ENCODE results near the gene POU2F3.

The POU2F3 gene

DNA sequence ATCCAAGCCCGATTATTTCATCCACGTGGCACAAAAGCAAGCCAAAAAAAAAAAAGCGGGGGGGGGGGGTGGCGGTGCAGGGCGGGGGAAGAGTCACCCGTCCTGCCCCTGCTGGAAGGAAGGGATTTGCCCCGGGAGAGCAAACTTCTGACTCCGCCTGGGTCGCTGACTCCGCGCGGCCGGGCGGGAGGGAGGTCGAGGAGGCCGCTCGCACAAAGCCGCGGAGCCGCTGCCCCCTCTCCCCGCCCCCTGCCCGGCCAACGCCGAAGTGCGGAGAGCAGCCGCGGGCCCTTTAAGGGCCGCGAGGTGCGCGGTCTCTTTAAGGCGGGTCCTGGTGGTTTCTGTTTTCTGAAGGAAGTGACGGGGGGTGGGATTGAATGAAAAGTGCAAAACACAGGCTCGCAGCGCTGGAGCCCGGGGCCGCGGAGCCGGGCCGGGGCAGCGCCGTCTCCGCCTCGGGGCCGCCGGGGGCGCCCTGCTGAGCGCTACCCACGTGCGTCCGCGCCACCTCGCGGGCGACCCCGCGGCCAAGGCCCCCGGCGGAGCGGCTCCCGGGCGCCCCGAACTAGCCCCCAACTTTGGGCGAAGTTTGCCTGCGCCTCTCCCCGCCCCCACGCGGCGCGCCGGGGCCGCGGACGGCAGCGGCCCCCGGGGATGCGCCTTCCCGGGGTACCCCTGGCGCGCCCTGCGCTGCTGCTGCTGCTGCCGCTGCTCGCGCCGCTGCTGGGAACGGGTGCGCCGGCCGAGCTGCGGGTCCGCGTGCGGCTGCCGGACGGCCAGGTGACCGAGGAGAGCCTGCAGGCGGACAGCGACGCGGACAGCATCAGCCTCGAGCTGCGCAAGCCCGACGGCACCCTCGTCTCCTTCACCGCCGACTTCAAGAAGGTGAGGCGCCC is 29.1 kb upstream of the POU2F3 start, which contains the start of gene OAF:
Gene OAF (plus strand): TSS at position 407 of the 896 bp plus-strand sequence. CDS start 248 bp downstream, at position 655.
- peak; percentile 13 for DNase-seq (ENCODE audit: low read depth)

- no peak for DNase-seq (ENCODE audit: low read depth)
Measured at GRCh38 chr11:120211522-120212258, 28.2 kb upstream of the POU2F3 start.

- no peak for DNase-seq (ENCODE audit: low read depth)
Measured at GRCh38 chr11:120212259-120212878, 27.6 kb upstream of the POU2F3 start.

DNA sequence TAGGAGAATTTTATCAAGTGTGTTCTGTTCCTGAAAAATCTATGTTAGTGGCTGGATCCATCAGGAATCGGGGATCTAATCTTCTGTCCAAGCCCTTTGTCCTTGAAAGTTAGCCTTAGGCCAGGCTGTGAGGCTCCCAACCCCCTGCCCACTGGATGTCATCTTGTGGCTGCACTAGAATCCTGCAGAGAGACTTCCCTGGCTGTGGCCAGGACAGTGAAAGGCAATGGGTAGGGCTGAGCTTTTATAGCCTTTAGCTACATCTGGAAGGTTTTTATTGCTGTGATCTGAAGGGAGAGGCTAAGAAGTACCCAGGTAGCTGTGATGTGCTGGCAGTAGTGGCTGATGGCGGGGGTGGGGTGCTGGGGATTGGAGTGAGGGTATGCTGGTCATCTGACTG is 27.0 kb upstream of the POU2F3 start:
- no peak for DNase-seq (ENCODE audit: low read depth)

DNA sequence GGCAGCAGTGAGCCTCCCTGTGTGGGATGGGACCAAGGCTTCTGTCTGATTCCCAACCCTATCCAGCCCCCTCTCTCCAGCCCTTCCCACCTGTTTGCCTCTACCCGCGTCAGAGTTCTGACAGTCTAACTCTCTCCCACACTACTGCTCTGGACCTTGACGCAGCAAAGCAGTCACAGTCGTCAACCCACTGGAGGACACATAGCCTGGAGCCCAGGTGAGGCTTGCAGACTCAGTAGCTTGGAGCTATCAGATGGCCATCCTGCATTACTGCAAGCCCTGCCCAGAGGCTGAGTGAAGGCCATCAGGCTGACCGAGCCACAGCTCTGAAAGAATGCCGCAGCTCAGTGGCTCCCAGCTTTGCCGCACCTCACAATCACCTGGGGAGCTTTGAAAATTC is 25.4 kb upstream of the POU2F3 start:
- DNase-seq (ENCODE audit: low read depth), result no peak

DNA sequence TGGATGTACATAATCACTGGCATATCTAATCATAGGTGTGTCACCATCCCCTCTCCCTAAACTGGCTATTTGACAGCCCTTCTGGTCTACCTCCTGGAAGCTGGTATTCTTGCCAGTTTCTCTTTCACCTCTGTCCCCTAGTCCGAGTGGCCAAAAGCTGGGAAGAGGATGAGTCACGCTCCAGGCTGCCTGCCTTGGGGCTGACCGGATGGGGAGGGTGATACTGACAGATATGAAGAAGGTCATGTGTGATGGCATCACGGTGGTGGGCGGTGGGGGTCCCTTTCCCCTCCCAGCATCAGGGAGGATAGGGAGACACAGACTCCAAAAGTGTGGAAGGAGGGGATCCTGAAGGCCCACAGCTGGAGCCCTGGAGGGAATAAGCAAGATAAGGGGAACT is 24.3 kb upstream of the POU2F3 start:
- no peak for DNase-seq (ENCODE audit: low read depth)

GRCh38 chr11:120216426-120217102 is 23.4 kb upstream of the POU2F3 start:
- DNase-seq (ENCODE audit: low read depth), result no peak

DNA sequence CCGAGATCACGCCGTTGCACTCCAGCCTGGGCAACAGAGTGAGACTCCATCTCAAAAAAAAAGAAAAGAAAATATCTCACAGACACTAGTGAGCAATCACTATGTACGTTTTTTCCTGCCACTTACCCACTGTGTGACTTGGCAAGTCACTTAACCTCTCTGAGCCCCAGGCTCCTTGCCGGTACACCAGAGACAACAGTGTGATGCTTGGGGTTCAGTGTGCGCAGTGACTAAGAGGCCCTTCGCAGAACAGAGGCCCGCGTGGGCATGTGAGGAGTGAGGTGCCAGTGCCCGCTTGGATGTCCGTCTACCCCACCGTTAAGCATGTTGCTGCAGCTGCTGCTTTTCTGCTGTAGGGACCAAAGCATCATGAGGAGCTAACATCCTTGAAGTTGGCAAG is 22.4 kb upstream of the POU2F3 start:
- DNase-seq (ENCODE audit: low read depth), result no peak

- DNase-seq (ENCODE audit: low read depth), result no peak
Measured at GRCh38 chr11:120217941-120218694, 21.8 kb upstream of the POU2F3 start.

GRCh38 chr11:120218695-120219033 is 21.3 kb upstream of the POU2F3 start:
- DNase-seq (ENCODE audit: low read depth), result no peak

DNA sequence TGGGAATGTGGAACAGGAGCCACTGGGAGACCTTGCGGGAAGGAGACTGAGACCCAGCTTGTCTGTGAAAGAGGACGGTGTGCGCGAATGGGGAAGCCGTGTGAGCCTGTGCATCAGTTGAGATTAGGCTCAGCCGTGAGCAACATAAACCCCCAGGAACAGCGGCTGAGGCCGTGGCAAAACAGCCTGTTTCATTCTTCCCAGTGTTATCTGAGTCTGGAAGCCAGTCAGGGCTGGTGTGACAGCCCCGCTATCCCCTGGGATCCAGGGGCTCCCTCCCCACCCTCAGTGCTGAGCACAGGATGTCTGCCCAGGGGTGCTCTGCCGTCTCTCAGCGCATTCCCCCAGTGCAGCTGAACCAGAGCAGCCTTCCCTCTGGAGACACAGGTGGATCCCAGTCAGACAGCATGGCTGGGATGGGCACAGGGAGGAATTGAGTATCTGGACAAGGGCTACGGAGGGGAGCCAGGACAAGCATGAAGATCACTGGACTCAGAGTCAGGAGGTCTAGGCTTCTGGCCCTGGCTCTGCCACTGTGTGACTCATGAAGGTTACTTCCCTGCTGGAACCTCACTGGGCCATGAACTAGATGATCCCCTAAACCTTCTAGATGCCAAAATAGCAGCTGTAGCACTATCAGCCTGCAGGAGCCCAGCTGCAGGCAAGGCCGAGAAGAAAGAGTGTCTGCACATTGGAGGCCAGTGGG is 20.6 kb upstream of the POU2F3 start:
- DNase-seq (ENCODE audit: low read depth), result no peak

DNA sequence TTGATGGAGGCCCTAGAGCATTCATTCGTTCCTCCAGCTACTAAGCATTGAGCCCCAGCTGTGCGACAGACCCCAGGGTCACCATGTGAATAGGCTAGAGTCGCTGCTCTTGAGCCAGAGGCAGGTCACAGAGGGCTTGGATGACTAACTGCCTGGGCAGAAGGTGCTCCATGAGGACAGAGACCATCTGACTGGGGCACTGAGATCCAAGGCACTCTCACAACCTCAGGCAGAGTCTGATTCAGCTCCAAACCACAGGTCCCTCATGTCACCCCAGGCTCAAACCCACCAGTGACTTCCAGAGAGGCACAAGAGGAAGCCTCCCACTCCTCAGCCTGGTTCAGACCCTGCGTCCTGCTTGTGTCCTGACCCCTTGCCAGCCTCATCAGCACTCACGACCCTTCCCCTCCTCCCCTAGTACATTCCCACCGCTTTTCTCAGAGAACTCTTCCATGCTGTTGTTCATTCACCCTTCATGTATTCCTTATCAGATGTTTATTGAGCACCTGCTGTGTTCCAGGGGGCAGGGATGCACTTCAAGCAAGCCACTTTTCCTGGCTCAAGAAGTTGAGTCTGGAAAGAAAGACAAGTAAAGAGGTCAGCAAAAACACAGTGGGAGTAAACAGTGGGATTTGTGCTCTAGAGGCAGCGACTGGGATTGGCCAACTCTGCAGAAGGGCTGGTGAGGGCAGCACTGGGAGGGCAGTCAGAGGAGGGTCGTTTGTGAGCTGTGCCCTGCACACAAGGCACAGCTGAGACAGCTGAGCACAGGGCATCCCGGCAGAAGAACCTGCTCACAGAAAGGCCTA is 19.8 kb upstream of the POU2F3 start:
- DNase-seq (ENCODE audit: low read depth), result no peak

DNA sequence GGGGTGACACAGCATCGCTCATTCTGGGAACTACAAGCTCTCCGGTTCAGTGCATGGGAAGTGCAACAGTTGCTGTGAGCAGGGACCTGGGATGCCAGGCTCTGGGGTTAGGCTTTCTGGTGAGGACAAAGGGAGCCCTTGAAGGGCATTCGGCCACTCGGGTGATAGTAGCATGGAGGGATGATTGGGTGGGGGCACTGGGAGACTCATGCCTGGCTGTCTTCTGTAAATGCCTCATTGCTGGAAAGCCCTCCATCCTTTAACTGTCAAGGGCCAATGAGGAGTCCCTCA is 19.2 kb upstream of the POU2F3 start:
- no peak for DNase-seq (ENCODE audit: low read depth)

DNA sequence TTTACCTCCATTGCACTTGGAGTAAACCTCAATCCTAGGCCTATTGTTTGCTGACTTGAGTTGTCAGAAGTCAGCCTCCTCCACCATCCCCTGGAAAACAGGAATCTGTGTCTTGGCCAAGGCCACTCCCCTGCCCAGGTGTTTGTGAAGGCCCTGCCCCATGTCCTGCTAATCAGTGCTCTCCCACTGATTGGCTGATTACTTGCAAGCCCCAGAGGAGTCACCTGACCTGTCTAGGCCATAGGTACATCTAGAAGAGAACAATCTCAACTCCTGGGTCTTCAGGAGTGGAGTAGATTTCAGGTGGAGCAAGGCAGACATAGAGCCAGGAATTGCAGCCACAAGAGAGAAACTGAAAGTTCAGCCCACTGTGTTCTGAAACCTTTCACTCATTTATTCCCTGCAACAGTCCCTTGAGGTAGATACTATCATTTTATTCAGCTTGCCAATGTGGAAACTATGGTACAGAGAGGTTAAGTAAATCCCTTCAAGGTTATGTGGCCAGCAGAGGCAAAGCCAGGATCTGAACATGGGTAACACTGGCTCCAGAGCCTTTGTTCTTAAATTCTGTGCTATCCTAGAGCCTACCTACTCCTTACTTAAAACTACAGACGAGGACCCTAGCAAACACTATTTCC is 18.7 kb upstream of the POU2F3 start:
- DNase-seq (ENCODE audit: low read depth), result no peak

- DNase-seq (ENCODE audit: low read depth), result no peak
Measured at GRCh38 chr11:120222916-120223315, 17.0 kb upstream of the POU2F3 start.

DNA sequence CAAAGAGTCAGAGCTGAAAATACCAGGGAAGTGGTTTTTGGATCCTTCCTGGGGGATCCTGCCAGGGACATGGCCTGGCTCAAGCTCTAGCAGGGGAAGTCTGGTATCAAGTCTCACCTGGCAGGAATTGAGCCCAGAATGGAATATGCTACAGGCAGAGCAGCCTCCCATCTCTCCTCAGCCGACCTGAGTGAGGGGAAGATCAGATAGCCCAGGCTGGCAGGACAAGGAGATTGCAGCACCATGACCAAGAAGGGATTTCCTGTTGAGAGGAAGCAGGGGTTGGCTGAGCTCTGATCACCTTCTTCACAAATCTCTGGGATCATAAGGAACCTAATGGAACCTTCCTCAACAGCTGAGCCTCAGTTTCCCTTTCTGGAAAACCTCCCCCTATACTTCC is 16.1 kb upstream of the POU2F3 start:
- DNase-seq (ENCODE audit: low read depth), result no peak

DNA sequence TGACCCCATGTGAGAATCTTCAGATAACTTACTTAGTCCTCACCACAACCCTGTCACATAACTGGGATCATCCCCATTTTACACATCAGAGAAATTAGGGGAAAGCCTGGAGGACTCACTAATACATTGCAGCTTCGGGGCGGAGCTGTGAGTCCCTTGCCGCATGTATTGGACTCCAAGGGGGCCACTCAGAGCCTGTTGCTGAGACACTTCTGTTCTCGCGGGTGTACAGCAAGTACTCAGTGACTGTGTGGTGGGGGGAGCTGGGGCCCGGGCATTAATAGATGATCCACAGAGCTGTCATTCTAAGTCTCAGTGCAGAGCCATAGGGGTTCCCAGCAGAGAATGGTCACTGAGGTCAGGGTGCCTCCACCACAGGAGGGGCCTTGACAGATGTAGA is 15.6 kb upstream of the POU2F3 start:
- no peak for DNase-seq (ENCODE audit: low read depth)

DNA sequence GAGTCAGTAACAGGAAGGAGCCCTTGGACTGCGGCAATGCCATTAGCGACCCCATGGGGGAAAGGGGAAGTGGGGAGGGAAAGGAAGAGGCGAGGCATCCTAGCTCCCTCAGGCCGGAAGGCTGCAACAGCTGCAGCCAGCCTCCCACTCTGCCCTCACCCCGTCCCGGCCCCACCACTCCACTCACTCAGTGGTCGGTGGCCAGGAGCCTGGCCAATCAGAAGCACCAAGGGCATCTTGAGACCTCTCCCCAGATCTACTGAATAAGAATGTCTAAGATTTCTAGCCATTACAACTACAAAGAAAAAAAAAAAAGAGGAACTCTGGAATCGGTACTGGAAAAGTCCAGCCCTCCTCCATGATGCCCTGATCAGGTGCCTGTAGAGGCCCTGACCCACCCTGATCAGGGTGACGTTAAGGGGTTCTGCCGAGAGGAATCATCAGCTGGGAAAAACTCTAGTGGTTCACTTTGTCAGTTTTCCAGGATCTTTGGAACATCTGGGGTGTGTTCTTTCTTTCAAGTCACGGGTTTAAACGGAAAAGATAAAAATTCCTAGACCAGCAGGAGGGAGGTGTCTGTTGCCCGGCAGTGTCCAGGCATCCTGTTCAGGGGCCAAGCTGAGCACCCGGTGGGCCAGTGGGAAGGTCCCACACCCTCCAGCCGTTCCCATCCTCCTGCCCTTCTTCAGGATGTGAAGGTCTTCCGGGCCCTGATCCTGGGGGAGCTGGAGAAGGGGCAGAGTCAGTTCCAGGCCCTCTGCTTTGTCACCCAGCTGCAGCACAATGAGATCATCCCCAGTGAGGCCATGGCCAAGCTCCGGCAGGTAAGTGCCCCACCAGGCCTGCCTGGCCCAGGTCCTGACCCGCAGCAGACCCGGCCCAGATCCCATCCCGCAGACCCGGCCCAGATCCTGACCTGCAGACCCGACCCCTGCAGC is 14.7 kb upstream of the POU2F3 start:
- no peak for DNase-seq (ENCODE audit: low read depth)

DNA sequence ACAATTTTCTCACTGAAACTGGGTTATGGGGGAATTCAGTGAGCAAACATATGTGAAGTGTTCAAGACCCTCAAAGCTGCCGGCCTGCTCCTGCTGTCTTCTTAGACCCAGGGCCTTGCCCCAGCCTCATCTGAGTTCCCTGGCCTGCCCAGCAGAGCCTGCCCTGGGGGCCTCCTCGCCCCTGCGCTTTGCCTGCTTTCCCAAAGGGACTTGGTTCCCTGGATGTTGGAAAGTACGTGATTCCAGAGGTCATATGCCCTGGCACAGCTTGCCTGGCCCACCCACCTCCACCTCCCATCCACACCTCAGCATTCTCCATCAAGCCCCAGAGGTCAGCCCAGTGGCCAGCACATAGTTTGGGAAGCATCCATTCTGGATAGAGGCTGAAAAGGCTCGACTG is 13.7 kb upstream of the POU2F3 start:
- DNase-seq (ENCODE audit: low read depth), result no peak

All from stimulated activated CD8-positive, alpha-beta memory T cell treated with anti-CD3 and anti-CD28 coated beads, Interleukin-7, amount 100 ng/mL, for 24 hours (primary cell).